BLaER1 treated with 17β-estradiol and CSF1 and Interleukin-3, amounts not matched to agents 10 nM and 100 nM (cell line): Measurements from ENCODE around the gene PIK3CD.
"Not testable (repeated sequence)": the region's sequence is repeated elsewhere in the genome, so short reads cannot be mapped to it uniquely, and the experiment has no call there.

Source experiments
- H3K27ac ChIP-seq, 11 experiments: shearing (Covaris generic); formaldehyde crosslinking; 2 replicates each; pipeline ENCODE4 v1.8.1; 2022
- H3K27me3 ChIP-seq, 11 experiments: shearing (Covaris generic); formaldehyde crosslinking; 2 replicates each; pipeline ENCODE4 v1.8.1; 2022
- H3K36me3 ChIP-seq, 11 experiments: shearing (Covaris generic); formaldehyde crosslinking; 2 replicates each; pipeline ENCODE4 v1.8.1; 2022
- H3K4me1 ChIP-seq, 10 experiments: shearing (Covaris generic); formaldehyde crosslinking; 2 replicates each; pipeline ENCODE4 v1.8.1; 2022
- H3K4me2 ChIP-seq, 11 experiments: shearing (Covaris generic); formaldehyde crosslinking; 2 replicates each; pipeline ENCODE4 v1.8.1; 2022
- H3K4me3 ChIP-seq, 10 experiments: shearing (Covaris generic); formaldehyde crosslinking; 2 replicates each; pipeline ENCODE4 v1.8.1; 2022
- H3K9ac ChIP-seq, 11 experiments: shearing (Covaris generic); formaldehyde crosslinking; 2 replicates each; pipeline ENCODE4 v1.8.1; 2022
- H3K9me3 ChIP-seq, 11 experiments: shearing (Covaris generic); formaldehyde crosslinking; replicated peaks in 1 of 11; 2 replicates each; pipeline ENCODE4 v1.8.1; 2022
- H4K20me1 ChIP-seq, 11 experiments: shearing (Covaris generic); formaldehyde crosslinking; 2 replicates each; pipeline ENCODE4 v1.8.1; 2022
- Cebpa-rat ChIP-seq, 11 experiments: shearing (Covaris generic); IDR thresholded peaks; 2 replicates each; pipeline ENCODE4 v1.8.1; 2022

The PIK3CD gene

DNA sequence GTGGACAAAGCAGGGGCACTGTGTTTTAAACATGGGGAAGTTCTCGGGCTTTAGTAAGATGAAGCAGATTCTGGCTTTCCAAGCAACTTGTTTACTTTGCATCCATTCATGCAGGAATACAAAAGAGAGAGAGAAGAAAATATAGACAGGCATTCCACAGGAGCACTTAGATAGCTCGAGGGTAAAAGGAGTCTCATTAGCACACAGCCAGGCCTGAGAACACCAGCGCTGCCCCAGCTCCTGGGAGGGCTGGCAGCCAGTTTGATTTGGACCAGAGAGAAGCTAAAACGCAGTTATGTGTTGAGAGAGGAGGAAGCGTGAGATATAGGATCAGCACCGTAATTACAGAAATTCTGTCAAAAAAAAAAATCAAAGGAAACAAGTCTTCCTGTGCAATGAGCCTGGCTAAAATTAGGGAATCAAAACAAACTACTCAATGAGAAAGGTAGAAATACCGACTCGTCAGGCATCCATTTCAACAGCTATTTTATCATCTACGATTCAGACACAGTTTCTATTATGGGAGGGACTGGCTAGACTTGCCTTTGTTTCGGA lies 104.0 kb downstream of the PIK3CD start:
- no peak overlapping the region for H3K4me3 ChIP-seq
- no peaks in the 10 kb centered on the region for H3K27me3 ChIP-seq
- TF ChIP-seq Cebpa-rat (IDR thresholded peaks at IDR 0.05), result no peak
- H3K9ac ChIP-seq, result no peak overlapping the region
- H3K27ac ChIP-seq, result no peak overlapping the region
- H3K9me3 ChIP-seq, result no peaks in the 10 kb centered on the region
- peaks cover 41 to 69% (median 59%) of the 10 kb centered on the region in 11 experiments for H3K36me3 ChIP-seq
- H4K20me1 ChIP-seq, result peaks cover 18 to 74% (median 42%) of the 10 kb centered on the region in 11 experiments; a peak in 21 of 22 replicates
- H3K4me2 ChIP-seq, result no peak overlapping the region
- peaks cover 10 to 22% (median 13%) of the 10 kb centered on the region in 10 experiments; a peak in 18 of 20 replicates for H3K4me1 ChIP-seq

DNA sequence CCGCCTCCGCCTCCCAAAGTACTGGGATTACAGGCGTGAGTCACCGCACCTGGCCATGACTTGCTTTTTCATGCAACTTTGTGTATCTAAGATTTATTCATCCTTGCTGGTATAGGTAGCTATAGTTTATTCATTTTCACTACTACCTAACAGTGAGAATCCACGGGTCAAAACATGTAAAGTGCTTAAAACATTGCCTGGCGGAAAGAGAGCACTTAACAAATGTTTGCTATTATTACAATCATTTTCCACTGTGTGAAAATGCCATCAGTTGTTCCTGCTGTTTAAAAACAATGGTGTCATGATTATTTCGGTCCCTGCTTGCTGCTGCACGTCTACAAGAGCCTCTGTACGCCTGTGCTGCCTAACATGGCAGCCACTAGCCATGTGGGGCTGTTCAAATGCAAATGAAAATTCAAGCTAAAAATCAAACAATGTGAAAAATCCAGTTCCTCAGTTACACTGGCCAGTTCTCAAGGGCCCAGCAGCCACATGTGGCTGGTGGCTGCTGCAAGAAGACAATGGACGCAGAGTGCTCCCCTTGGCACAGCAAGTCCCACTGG lies 107.1 kb downstream of the PIK3CD start:
- H3K9me3 ChIP-seq, result no peaks in the 10 kb centered on the region
- no peak for TF ChIP-seq Cebpa-rat (IDR thresholded peaks at IDR 0.05)
- no peaks in the 10 kb centered on the region for H3K27me3 ChIP-seq
- peaks cover 26 to 83% (median 67%) of the 10 kb centered on the region in 11 experiments; a peak in 21 of 22 replicates for H4K20me1 ChIP-seq
- H3K4me1 ChIP-seq, result peaks cover 39 to 53% (median 44%) of the 10 kb centered on the region in 10 experiments
- H3K27ac ChIP-seq, result no peak overlapping the region
- H3K4me3 ChIP-seq, result no peak overlapping the region
- peak overlapping the region in 1 of 11 experiments; percentile 34; a peak in 1 of 22 replicates for H3K4me2 ChIP-seq
- H3K36me3 ChIP-seq, result peaks cover 20 to 46% (median 38%) of the 10 kb centered on the region in 11 experiments; a peak in 21 of 22 replicates
- no peak overlapping the region for H3K9ac ChIP-seq

DNA sequence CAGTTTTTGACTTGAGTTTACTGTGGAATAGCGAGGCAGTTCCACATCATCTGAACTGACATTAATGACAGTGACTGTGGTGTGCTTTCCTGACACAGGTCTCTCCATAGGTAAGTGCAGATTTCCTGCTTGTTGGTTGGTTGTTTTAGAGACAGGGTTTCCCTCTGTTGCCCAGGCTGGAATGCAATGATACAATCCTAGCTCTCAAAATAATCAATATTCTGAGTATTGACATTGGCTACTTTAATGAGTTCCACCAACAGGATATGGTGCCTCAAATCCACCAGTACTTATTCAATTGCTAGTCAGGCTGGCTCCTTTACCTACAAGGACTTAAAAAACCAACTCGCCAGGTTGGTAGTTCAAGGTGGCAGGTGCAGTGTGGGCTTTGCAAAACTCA lies 108.4 kb downstream of the PIK3CD start:
- Histone ChIP-seq H3K9me3 (no peaks in the 10 kb centered on the region), H3K27me3 (no peaks in the 10 kb centered on the region), H3K9ac (no peak overlapping the region), H3K36me3 (peaks cover 10 to 41% (median 26%) of the 10 kb centered on the region in 11 experiments; a peak in 20 of 22 replicates), H3K4me3 (no peak overlapping the region), H3K4me2 (peak overlapping the region in 10 of 11 experiments; percentile 0 to 90 (median 57); a peak in 15 of 22 replicates), H3K27ac (no peak overlapping the region), H4K20me1 (peaks cover 32 to 84% (median 78%) of the 10 kb centered on the region in 11 experiments; a peak in 21 of 22 replicates), H3K4me1 (peaks cover 47 to 66% (median 57%) of the 10 kb centered on the region in 10 experiments)
- no peak for TF ChIP-seq Cebpa-rat (IDR thresholded peaks at IDR 0.05)

DNA sequence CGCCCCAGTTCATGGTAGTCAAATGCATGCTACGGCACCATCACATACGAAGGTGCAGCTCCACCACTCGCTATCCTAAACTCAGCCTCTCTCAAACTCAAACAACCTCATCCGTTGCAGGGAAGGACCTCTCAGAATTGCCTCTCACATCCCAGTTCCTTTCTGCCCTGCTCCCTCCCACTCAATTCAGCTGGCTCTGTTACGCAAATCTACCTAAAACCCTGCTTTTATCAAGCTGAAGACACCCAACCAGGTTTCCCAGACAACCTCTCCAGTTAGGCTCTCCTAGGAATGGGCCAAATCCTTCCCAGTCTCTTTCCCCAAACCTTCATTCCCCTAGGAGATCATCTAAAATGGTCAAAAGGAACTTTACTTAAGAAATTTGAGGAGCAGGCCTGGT lies 109.3 kb downstream of the PIK3CD start:
- Histone ChIP-seq H3K36me3 (peaks cover 5 to 36% (median 18%) of the 10 kb centered on the region in 11 experiments; a peak in 16 of 22 replicates), H3K4me1 (peaks cover 56 to 75% (median 66%) of the 10 kb centered on the region in 10 experiments), H3K4me2 (peak overlapping the region; percentile 33 to 90 (median 82); a peak in 17 of 22 replicates), H3K27ac (no peak overlapping the region), H3K4me3 (no peak overlapping the region), H3K27me3 (no peaks in the 10 kb centered on the region), H3K9ac (no peak overlapping the region), H4K20me1 (peaks cover 37 to 84% (median 78%) of the 10 kb centered on the region in 11 experiments; a peak in 21 of 22 replicates), H3K9me3 (no peaks in the 10 kb centered on the region)
- no peak for TF ChIP-seq Cebpa-rat (IDR thresholded peaks at IDR 0.05)

DNA sequence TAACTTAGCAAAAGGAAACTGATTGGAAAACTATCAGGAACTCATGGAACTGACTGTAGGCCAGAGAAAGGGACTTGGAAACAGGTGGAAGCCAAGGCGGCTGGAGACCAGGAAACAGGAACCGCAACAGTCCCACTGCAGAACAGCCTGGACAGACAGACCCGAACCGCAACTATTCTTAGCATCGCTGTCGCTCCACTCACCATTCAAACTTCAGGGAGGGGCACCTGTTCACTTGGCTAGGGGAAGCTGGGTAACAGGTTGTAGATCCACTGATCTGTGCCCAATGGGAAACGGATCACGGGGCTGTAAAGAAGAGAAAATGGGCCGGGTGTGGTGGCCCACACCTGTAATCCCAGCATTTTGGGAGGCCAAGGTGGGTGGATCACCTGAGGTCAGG lies 110.3 kb downstream of the PIK3CD start:
- Histone ChIP-seq H3K4me1 (peaks cover 66 to 86% (median 76%) of the 10 kb centered on the region in 10 experiments), H3K9me3 (no peaks in the 10 kb centered on the region), H4K20me1 (peaks cover 35 to 91% (median 77%) of the 10 kb centered on the region in 11 experiments; a peak in 21 of 22 replicates), H3K27me3 (no peaks in the 10 kb centered on the region), H3K27ac (0 out of 22 replicates have a peak overlapping the region, but pooled peaks of 1 of the 11 experiments have one; percentile 12), H3K4me2 (peak overlapping the region; percentile 66 to 90 (median 82)), H3K36me3 (peaks cover 5 to 35% (median 18%) of the 10 kb centered on the region in 11 experiments; a peak in 15 of 22 replicates), H3K4me3 (0 out of 20 replicates have a peak overlapping the region, but pooled peaks of 2 of the 10 experiments have one; percentile 14 to 40), H3K9ac (no peak overlapping the region)
- no peak for TF ChIP-seq Cebpa-rat (IDR thresholded peaks at IDR 0.05)

DNA sequence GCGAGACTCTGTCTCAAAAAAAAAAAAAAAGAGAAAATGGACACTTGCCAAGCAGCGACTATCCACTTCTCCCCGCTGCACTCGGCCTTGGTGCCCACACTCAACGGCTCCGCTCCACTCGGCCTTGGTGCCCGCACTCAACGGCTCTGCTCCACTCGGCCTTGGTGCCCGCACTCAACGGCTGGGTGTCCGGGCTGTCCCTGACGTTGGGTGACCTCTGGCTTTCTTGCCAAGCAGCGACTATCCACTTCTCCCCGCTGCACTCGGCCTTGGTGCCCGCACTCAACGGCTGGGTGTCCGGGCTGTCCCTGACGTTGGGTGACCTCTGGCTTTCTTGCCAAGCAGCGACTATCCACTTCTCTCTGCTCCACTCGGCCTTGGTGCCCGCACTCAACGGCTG lies 110.9 kb downstream of the PIK3CD start:
- H3K36me3 ChIP-seq, result peaks cover 5 to 34% (median 18%) of the 10 kb centered on the region in 11 experiments; a peak in 15 of 22 replicates

DNA sequence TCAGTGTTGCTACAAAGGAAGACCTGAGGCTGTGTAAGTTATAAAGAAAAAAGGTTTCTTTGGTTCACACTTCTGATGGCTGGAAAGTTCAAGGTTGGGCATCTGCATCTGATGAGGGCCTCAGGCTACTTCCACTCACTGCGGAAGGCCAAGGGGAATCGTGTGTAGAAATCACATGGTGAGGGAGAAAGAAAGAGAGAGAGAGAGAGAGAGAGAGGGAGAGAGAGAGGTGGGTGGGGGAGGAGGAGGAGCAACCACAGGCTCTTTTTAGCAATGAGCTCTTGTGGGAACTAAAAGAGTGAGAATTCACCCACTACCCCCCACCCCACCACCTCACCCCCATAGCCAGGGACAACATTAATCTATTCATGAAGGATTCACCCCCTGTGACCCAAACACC lies 112.4 kb downstream of the PIK3CD start:
- H3K27me3 ChIP-seq, result no peaks in the 10 kb centered on the region
- H3K4me2 ChIP-seq, result peak overlapping the region; percentile 11 to 90 (median 82); a peak in 19 of 22 replicates
- peaks cover 0 to 27% (median 14%) of the 10 kb centered on the region in 11 experiments; a peak in 14 of 22 replicates for H3K36me3 ChIP-seq
- H4K20me1 ChIP-seq, result peaks cover 35 to 91% (median 83%) of the 10 kb centered on the region in 11 experiments; a peak in 21 of 22 replicates
- H3K4me3 ChIP-seq, result no peak overlapping the region
- no peak for TF ChIP-seq Cebpa-rat (IDR thresholded peaks at IDR 0.05)
- no peak overlapping the region for H3K27ac ChIP-seq
- H3K9ac ChIP-seq, result no peak overlapping the region
- H3K9me3 ChIP-seq, result no peaks in the 10 kb centered on the region
- H3K4me1 ChIP-seq, result peaks cover 69 to 83% (median 78%) of the 10 kb centered on the region in 10 experiments

More for the DNA sequence above, 110.9 kb downstream of the PIK3CD start:
- not testable (repeated sequence) for H3K4me3 ChIP-seq, H3K9ac ChIP-seq, H3K9me3 ChIP-seq, H3K27ac ChIP-seq, H3K27me3 ChIP-seq
- H3K4me1 ChIP-seq, result peaks cover 69 to 89% (median 78%) of the 10 kb centered on the region in 10 experiments
- H3K4me2 ChIP-seq, result peak overlapping the region; percentile 66 to 90 (median 82)
- H4K20me1 ChIP-seq, result peaks cover 35 to 97% (median 83%) of the 10 kb centered on the region in 11 experiments; a peak in 21 of 22 replicates

DNA sequence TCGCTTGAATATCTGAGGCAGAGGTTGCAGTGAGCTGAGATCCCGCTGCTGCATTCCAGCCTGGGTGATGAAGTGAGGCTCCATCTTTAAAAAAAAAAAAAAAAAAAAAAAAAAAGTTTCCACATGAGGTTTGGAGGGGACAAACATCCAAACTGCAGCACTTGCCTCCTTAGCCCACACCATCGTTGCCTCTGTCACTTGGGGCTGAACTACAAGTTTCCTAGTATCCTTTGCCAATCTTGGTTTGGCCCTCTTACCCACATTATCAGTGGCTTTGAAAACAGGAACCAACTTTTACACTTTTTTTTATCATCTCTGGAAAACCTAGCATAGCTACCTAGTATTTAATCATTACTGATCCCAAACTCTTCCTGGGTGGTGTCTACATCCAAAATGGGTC lies 113.0 kb downstream of the PIK3CD start:
- no peak for TF ChIP-seq Cebpa-rat (IDR thresholded peaks at IDR 0.05)
- Histone ChIP-seq H3K9ac (no peak overlapping the region), H3K4me2 (peak overlapping the region in 10 of 11 experiments; percentile 21 to 90 (median 83); a peak in 17 of 22 replicates), H3K4me1 (peaks cover 66 to 83% (median 78%) of the 10 kb centered on the region in 10 experiments), H3K27ac (no peak overlapping the region), H3K27me3 (no peaks in the 10 kb centered on the region), H4K20me1 (peaks cover 34 to 88% (median 79%) of the 10 kb centered on the region in 11 experiments; a peak in 21 of 22 replicates), H3K36me3 (peaks cover 0 to 27% (median 13%) of the 10 kb centered on the region in 11 experiments; a peak in 13 of 22 replicates), H3K4me3 (no peak overlapping the region), H3K9me3 (no peaks in the 10 kb centered on the region)
